Measurements from ENCODE around the gene TIMP2.

The TIMP2 gene

DNA sequence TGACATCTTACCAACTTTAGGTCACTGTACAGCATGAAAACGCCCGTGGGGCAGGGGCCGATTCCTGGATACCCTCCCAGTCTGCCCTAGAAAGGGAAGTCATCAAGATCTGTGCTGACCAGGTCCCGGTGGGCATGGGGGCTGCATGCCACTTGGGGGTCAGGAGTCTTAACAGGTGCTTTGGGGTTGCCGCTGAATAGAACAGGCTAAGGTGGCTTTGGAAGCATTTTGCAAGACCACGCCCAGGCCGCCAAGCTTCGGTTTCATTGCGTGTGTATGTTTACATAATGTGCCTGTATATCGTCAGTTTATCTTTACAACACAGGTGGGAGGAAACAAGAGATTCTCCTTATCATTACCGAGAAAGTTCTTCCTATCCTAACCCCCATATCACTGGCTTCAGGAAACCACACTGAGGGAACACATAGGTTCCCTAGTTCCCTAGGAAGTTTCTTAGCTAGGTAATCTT is 71.2 kb downstream of the TIMP2 start:
- DNase-seq (ENCODE audit: low read depth), result no peak
- no peak overlapping the region for H3K4me3 ChIP-seq (ENCODE audit: low read length)
- TF ChIP-seq, protein P1, sequence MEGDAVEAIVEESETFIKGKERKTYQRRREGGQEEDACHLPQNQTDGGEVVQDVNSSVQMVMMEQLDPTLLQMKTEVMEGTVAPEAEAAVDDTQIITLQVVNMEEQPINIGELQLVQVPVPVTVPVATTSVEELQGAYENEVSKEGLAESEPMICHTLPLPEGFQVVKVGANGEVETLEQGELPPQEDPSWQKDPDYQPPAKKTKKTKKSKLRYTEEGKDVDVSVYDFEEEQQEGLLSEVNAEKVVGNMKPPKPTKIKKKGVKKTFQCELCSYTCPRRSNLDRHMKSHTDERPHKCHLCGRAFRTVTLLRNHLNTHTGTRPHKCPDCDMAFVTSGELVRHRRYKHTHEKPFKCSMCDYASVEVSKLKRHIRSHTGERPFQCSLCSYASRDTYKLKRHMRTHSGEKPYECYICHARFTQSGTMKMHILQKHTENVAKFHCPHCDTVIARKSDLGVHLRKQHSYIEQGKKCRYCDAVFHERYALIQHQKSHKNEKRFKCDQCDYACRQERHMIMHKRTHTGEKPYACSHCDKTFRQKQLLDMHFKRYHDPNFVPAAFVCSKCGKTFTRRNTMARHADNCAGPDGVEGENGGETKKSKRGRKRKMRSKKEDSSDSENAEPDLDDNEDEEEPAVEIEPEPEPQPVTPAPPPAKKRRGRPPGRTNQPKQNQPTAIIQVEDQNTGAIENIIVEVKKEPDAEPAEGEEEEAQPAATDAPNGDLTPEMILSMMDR (conservative IDR thresholded peaks at IDR 0.05; ENCODE audit: low read length), result no peak

GRCh38 chr17:78852709-78853121 is 72.5 kb downstream of the TIMP2 start:
- DNase-seq (ENCODE audit: low read depth), result no peak
- no peak overlapping the region for H3K4me3 ChIP-seq (ENCODE audit: low read length)
- TF ChIP-seq, protein P1 (conservative IDR thresholded peaks at IDR 0.05; ENCODE audit: low read length), result no peak

DNA sequence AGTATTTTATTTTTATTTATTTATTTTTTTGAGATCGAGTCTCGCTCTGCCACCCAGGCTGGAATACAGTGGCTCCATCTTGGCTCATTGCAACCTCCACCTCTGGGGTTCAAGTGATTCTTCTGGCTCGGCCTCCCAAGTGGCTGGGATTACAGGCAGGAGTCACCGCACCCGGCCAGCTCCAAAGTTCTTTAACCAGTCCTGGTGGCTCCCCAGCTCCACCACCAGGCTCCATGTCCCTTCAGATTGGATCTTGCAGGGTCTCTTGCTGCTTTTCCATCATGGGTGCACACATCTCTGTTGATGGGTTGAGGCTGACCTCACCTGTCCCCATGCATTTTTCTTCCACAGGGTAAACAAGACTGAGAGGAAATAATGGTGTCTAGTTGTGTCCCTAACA is 76.2 kb downstream of the TIMP2 start:
- TF ChIP-seq, protein P1 (conservative IDR thresholded peaks at IDR 0.05; ENCODE audit: low read length), result no peak
- no peak for DNase-seq (ENCODE audit: low read depth)
- no peak overlapping the region for H3K4me3 ChIP-seq (ENCODE audit: low read length)

DNA sequence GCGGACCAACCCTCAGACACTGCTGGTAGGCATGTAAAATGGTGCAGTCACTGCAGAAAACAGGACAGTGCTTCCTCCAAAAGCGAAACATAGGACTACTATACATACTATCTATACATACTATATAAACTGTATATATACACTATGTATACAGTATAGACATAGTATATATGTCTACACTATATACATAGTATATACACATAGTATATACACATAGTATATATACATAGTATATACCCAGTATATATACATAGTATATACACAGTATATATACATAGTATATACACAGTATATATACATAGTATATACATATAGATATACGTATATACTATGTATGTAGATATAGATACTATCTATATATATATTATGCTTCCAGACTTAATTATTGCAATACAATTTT is 78.1 kb downstream of the TIMP2 start:
- no peak for DNase-seq (ENCODE audit: low read depth)
- TF ChIP-seq, protein P1 (conservative IDR thresholded peaks at IDR 0.05; ENCODE audit: low read length), result no peak
- H3K4me3 ChIP-seq (ENCODE audit: low read length), result no peak overlapping the region

GRCh38 chr17:78844301-78845005 is 80.7 kb downstream of the TIMP2 start:
- TF ChIP-seq, protein P1 (conservative IDR thresholded peaks at IDR 0.05; ENCODE audit: low read length), result no peak
- H3K4me3 ChIP-seq (ENCODE audit: low read length), result no peak overlapping the region
- DNase-seq (ENCODE audit: low read depth), result peak; percentile 48

DNA sequence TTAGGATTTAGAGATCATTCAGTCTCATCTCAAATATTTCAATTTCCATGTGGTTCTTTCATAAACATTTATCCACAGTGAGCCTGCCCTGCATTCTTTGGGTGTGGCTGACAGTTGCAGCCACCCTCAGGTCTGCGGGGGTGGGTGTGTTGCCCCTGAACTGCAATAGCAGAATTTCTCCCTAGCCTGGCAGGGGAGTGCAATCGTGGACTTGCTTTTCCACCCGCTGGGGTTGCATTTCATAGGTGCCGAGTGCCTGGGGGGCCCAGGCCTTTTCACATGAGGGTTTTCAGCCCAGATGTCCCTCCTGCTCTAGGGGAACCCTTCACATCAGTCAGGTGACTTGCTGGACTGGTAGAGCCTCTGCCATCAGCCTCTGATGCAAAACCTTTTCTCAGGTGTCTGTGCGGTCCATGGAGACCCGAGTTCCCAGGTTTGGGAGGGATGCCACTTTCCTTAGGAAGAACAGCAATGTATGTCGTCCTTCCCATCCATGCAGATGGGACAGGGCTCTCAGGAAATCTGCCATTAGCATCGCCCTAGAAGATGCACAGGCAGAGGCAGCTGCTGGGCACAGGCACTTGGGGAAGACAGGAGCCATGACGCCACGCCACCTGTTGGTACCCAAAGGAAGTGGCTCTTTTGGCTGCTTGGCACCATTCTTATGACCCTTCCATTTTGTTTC is 82.2 kb downstream of the TIMP2 start:
- no peak overlapping the region for H3K4me3 ChIP-seq (ENCODE audit: low read length)
- TF ChIP-seq, protein P1 (conservative IDR thresholded peaks at IDR 0.05; ENCODE audit: low read length), result peak; percentile 45
- peak; percentile 26 for DNase-seq (ENCODE audit: low read depth)
